HCT116 (cell line): ENCODE results near the gene TUBA4A. TPM values are rescaled to one million over a fixed set of nuclear protein-coding genes. Genes with fewer than 3 reads are reported as not detected.

Source experiments
- ATAC-seq: fragments of 200-7000 bp; cut with Tn5 transposase; 2 replicates; pipeline ENCODE4 v1.9.1; 2020; ENCODE audit warnings: mild to moderate bottlenecking, moderate library complexity
- BruUV-seq: library from RNA; stranded (reverse); fragments of 400-500 nt; replicated peaks from 2 replicates; lab custom pipeline; 2021; lab: Mats Ljungman, UMichigan
- CTCF ChIA-PET: fragments of 300-600 bp; sonication (Branson Sonifier 250); formaldehyde crosslinking; loops from one replicate; lab custom pipeline; 2021; ENCODE audit warnings: antibody characterized with exemption; lab: Charles Lee
- POLR2A ChIA-PET: fragments of 300-600, 350-600 bp; sonication (Branson Sonifier 250); formaldehyde crosslinking; loops from one replicate; lab custom pipeline; 2021; ENCODE audit warnings: antibody characterized with exemption; lab: Charles Lee
- RAD21 ChIA-PET, 2 experiments: fragments of 300-600 bp; sonication (Branson Sonifier 250); formaldehyde crosslinking; loops; one replicate each; lab custom pipeline; 2023; ENCODE audit warnings: low total read pairs in 2 of 2; ENCODE audit not compliant: uncharacterized antibody in 2 of 2, unreplicated experiment in 2 of 2, low non-redundant PET in 1 of 2; lab: Charles Lee
- DNase-seq: peaks from one replicate; pipeline ENCODE4 v3.0.0-alpha.2; 2010; ENCODE audit warnings: low read depth, low spot score
- H2AFZ ChIP-seq: fragments of 200-600 bp; shearing (Covaris generic), sonication (generic); 2 replicates; pipeline ENCODE4 v1.6.1; 2017; ENCODE audit warnings: low read depth, mixed run types, mixed read lengths, antibody characterized with exemption, low read length; ENCODE audit not compliant: poor library complexity, severe bottlenecking
- H3K27ac ChIP-seq: 2 replicates; pipeline ENCODE4 v1.5.1; 2012; ENCODE audit warnings: low read depth, low read length
- H3K27me3 ChIP-seq: fragments of 200-600 bp; sonication (generic); 2 replicates; pipeline ENCODE4 v1.6.1; 2016; ENCODE audit warnings: mixed run types, low read length, mixed read lengths; ENCODE audit not compliant: insufficient read depth
- H3K36me3 ChIP-seq, 2 experiments: fragments of 200-500 bp in 1 of 2; fragments of 200-600 bp in 1 of 2; sonication (Bioruptor generic) in 1 of 2; sonication (generic) in 1 of 2; 2 replicates each; pipeline versions ENCODE4 v1.5.1 to v1.6.1; 2014 to 2016; ENCODE audit warnings: low read length in 2 of 2, inconsistent platforms in 1 of 2, mixed read lengths in 1 of 2, mixed run types in 1 of 2; ENCODE audit not compliant: insufficient read depth in 2 of 2, control insufficient read depth in 1 of 2
- H3K4me1 ChIP-seq, 2 experiments: fragments of 200-600 bp in 1 of 2; sonication (generic) in 1 of 2; 2 replicates each; pipeline versions ENCODE4 v1.5.1 to v1.6.1; 2012 to 2017; ENCODE audit warnings: low read length in 2 of 2, inconsistent platforms in 1 of 2, mild to moderate bottlenecking in 1 of 2, mixed read lengths in 1 of 2, mixed run types in 1 of 2, moderate library complexity in 1 of 2; ENCODE audit not compliant: insufficient read depth in 2 of 2, control insufficient read depth in 1 of 2
- H3K4me2 ChIP-seq: fragments of 200-600 bp; sonication (generic); 2 replicates; pipeline ENCODE4 v1.6.1; 2017; ENCODE audit warnings: mixed run types, low read length, mixed read lengths
- H3K4me3 ChIP-seq, 2 experiments: fragments of 200-600 bp in 1 of 2; sonication (generic) in 1 of 2; replicated peaks in 1 of 2; 2 replicates each; pipeline ENCODE4 v1.5.1; 2011 to 2016; ENCODE audit warnings: low read length in 2 of 2, control low read depth in 1 of 2, low read depth in 1 of 2, mild to moderate bottlenecking in 1 of 2, mixed read lengths in 1 of 2, mixed run types in 1 of 2
- H3K79me2 ChIP-seq: fragments of 200-600 bp; sonication (generic); 2 replicates; pipeline ENCODE4 v1.6.1; 2017; ENCODE audit warnings: mild to moderate bottlenecking, mixed run types, low read length, moderate library complexity, mixed read lengths; ENCODE audit not compliant: insufficient read depth
- H3K9ac ChIP-seq: fragments of 200-600 bp; sonication (generic); 2 replicates; pipeline ENCODE4 v1.6.1; 2016; ENCODE audit warnings: low read length, mixed read lengths
- H3K9me2 ChIP-seq: fragments of 200-600 bp; sonication (generic), shearing (Covaris generic); 2 replicates; pipeline ENCODE4 v1.6.1; 2017; ENCODE audit warnings: mixed run types, mild to moderate bottlenecking, moderate library complexity; ENCODE audit not compliant: insufficient read depth
- H3K9me3 ChIP-seq, 2 experiments: fragments of 200-500 bp in 1 of 2; fragments of 200-600 bp in 1 of 2; sonication (Bioruptor generic) in 1 of 2; sonication (generic) in 1 of 2; 2 replicates each; pipeline ENCODE4 v1.6.1; 2014 to 2017; ENCODE audit warnings: low read length in 2 of 2, mixed read lengths in 2 of 2, inconsistent platforms in 1 of 2, low read depth in 1 of 2, mild to moderate bottlenecking in 1 of 2, mixed run types in 1 of 2, moderate library complexity in 1 of 2; ENCODE audit not compliant: control insufficient read depth in 1 of 2, insufficient read depth in 1 of 2
- H4K20me1 ChIP-seq: fragments of 200-600 bp; sonication (generic), shearing (Covaris generic); 2 replicates; pipeline ENCODE4 v1.6.1; 2017; ENCODE audit warnings: mixed run types, mild to moderate bottlenecking, moderate library complexity; ENCODE audit not compliant: insufficient read depth
- ATF3 ChIP-seq: IDR thresholded peaks from 2 replicates; pipeline ENCODE4 v1.6.1; 2012
- CBX3 ChIP-seq: IDR thresholded peaks from 2 replicates; pipeline ENCODE4 v1.6.1; 2012; ENCODE audit warnings: low read depth
- CEBPB ChIP-seq: IDR thresholded peaks from 2 replicates; pipeline ENCODE4 v1.6.1; 2012; ENCODE audit warnings: low read depth
- CTCF ChIP-seq, 3 experiments: fragments of 200-600 bp in 1 of 3; sonication (generic) in 1 of 3; IDR thresholded peaks in 2 of 3; conservative IDR thresholded peaks in 1 of 3; 2 replicates each; pipeline ENCODE4 v1.5.1; 2012 to 2017; ENCODE audit warnings: low read depth in 2 of 3, low read length in 2 of 3, antibody characterized with exemption in 1 of 3, borderline replicate concordance in 1 of 3, control low read depth in 1 of 3, mild to moderate bottlenecking in 1 of 3, mixed read lengths in 1 of 3, mixed run types in 1 of 3, moderate library complexity in 1 of 3; ENCODE audit not compliant: insufficient read depth in 1 of 3
- ELF1 ChIP-seq: IDR thresholded peaks from 2 replicates; pipeline ENCODE4 v1.6.1; 2012; ENCODE audit warnings: low read depth, borderline replicate concordance
- EZH2phosphoT487 ChIP-seq: fragments of 200-600 bp; IDR thresholded peaks from 2 replicates; pipeline ENCODE4 v1.6.1; 2018; ENCODE audit warnings: antibody characterized with exemption, borderline replicate concordance
- JUND ChIP-seq: IDR thresholded peaks from 2 replicates; pipeline ENCODE4 v1.6.1; 2012
- POLR2A ChIP-seq: IDR thresholded peaks from 2 replicates; pipeline ENCODE4 v1.7.0; 2011; ENCODE audit warnings: borderline replicate concordance; ENCODE audit not compliant: insufficient read depth, insufficient read length; ENCODE audit errors: extremely low read depth
- POLR2AphosphoS5 ChIP-seq: IDR thresholded peaks from 2 replicates; pipeline ENCODE4 v1.6.1; 2011; ENCODE audit warnings: mild to moderate bottlenecking, low read depth, low read length, moderate library complexity
- RAD21 ChIP-seq: IDR thresholded peaks from 2 replicates; pipeline ENCODE4 v1.6.1; 2012; ENCODE audit warnings: low read depth, mild to moderate bottlenecking
- SIN3A ChIP-seq: IDR thresholded peaks from 2 replicates; pipeline ENCODE4 v1.6.1; 2012; ENCODE audit warnings: low read depth
- SP1 ChIP-seq: IDR thresholded peaks from 2 replicates; pipeline ENCODE4 v1.6.1; 2012; ENCODE audit warnings: low read depth
- SRF ChIP-seq: IDR thresholded peaks from 2 replicates; pipeline ENCODE4 v1.6.1; 2012; ENCODE audit warnings: low read depth
- YY1 ChIP-seq: IDR thresholded peaks from 2 replicates; pipeline ENCODE4 v1.6.1; 2011; ENCODE audit warnings: low read length, low read depth, moderate library complexity, mild to moderate bottlenecking; ENCODE audit not compliant: insufficient replicate concordance; ENCODE audit errors: extremely low read depth
- ZFX ChIP-seq: fragments of 450-650 bp; IDR thresholded peaks from 2 replicates; pipeline ENCODE4 v1.6.1; 2017
- ZNF274 ChIP-seq: fragments of 200-500 bp; sonication (Bioruptor generic); IDR thresholded peaks from 2 replicates; pipeline ENCODE4 v1.6.1; 2014; ENCODE audit warnings: mild to moderate bottlenecking, low read depth, low read length, inconsistent platforms
- intact Hi-C: fragments of 100-400 bp; cut with micrococcal nuclease; formaldehyde crosslinking; loops from 2 replicates; pipeline ENCODE4 v1.10.0; 2022
- total RNA-seq: library from RNA; stranded (reverse); gene quantifications from one replicate; pipeline ENCODE4 v1.2.1, GENCODE V29; 2021; ENCODE audit not compliant: unreplicated experiment
- TF ChIP-seq, protein P1 (sequence below): IDR thresholded peaks from 2 replicates; pipeline ENCODE4 v1.6.1; 2012
- TF ChIP-seq, protein P2 (sequence below): IDR thresholded peaks from 2 replicates; pipeline ENCODE4 v1.6.1; 2011; ENCODE audit warnings: mild to moderate bottlenecking, low read length, moderate library complexity; ENCODE audit not compliant: insufficient replicate concordance; ENCODE audit errors: extremely low read depth

The TUBA4A gene
- total RNA-seq, 1 experiment from 2014 or later: 32.7 TPM

DNA sequence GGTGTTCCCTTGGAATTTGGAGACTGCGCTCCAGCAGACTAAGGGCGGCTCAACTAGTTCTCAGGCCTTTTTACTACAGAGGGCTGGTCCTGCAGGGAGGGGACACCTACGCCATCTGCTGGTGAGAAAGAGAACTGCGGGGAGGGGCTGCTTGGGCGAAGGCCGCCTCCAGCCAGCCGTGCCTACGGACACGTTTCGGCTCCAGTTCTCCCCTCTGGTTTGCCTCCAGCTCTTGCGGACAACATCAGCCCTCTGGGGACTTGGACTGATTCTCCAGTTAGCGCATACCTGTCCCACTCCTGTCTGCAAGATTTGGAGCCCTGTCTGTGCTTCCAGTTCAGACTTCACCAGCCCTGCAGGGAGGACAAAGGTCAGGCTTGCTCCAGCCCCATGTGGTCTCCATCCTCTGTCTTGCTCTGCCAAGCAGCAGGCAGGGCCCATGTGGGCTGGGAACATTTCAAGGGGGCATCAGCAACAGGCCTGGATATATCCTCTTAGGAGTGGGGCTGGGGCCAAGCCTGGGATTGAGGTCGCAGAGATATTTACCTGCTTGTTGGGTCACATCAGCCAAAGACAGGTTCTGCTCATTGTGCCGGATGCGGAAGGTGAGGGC lies 45.1 kb upstream of the TUBA4A start:
- Histone ChIP-seq H3K27ac (peak overlapping the region; percentile 2; the same call in 1 of the 2 replicates), H2AFZ (no peak overlapping the region), H3K9me2 (no peaks in the 10 kb centered on the region), H4K20me1 (no peaks in the 10 kb centered on the region), H3K36me3 (no peaks in the 10 kb centered on the region), H3K4me3 (peak overlapping the region in 1 of 2 experiments; percentile 20; a peak in 1 of 4 replicates), H3K27me3 (peaks cover 36% of the 10 kb centered on the region), H3K9ac (no peak overlapping the region), H3K4me1 (peaks cover 3 to 17% of the 10 kb centered on the region in 2 experiments; a peak in 3 of 4 replicates), H3K4me2 (peak overlapping the region; percentile 61), H3K79me2 (no peaks in the 10 kb centered on the region), H3K9me3 (no peaks in the 10 kb centered on the region)
- ATAC-seq: peak; percentile 73
- no TSS peak for BruUV-seq
- intact Hi-C loops: loop anchor here (1.0 to 5.0 kb wide), 3 partner anchors 72 to 242 kb away; partner anchors contain the start of genes ANKZF1, ATG9A and NHEJ1
- DNase-seq: peak; percentile 60
- ChIA-PET RAD21 (no interaction called here), CTCF (interaction anchor here (0.9 to 1.8 kb wide), 6 partner anchors 9 to 231 kb away, joined by 3 read pairs; partner anchors contain the start of genes DNAJB2 and DNPEP), POLR2A (no interaction called here)
- TF ChIP-seq SIN3A (no peak), RAD21 (peak; percentile 91), ELF1 (no peak), CBX3 (no peak), POLR2A (no peak), ZNF274 (no peak), YY1 (no peak), ATF3 (no peak), EZH2phosphoT487 (no peak), SP1 (no peak), ZFX (no peak), SRF (no peak), CTCF (IDR thresholded peaks at IDR 0.05 in 2 of 3, conservative IDR thresholded peaks at IDR 0.05 in 1 of 3; ENCODE audit: borderline replicate concordance in 1 of 3, insufficient read depth in 1 of 3, low read depth in 2 of 3, low read length in 2 of 3) (peak; percentile 90 to 98 (median 94)), POLR2AphosphoS5 (peak; percentile 30; the same call in 1 of the 2 replicates), CEBPB (no peak), JUND (no peak)
- TF ChIP-seq, protein P1, sequence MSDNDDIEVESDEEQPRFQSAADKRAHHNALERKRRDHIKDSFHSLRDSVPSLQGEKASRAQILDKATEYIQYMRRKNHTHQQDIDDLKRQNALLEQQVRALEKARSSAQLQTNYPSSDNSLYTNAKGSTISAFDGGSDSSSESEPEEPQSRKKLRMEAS: no peak
- TF ChIP-seq, protein P2, sequence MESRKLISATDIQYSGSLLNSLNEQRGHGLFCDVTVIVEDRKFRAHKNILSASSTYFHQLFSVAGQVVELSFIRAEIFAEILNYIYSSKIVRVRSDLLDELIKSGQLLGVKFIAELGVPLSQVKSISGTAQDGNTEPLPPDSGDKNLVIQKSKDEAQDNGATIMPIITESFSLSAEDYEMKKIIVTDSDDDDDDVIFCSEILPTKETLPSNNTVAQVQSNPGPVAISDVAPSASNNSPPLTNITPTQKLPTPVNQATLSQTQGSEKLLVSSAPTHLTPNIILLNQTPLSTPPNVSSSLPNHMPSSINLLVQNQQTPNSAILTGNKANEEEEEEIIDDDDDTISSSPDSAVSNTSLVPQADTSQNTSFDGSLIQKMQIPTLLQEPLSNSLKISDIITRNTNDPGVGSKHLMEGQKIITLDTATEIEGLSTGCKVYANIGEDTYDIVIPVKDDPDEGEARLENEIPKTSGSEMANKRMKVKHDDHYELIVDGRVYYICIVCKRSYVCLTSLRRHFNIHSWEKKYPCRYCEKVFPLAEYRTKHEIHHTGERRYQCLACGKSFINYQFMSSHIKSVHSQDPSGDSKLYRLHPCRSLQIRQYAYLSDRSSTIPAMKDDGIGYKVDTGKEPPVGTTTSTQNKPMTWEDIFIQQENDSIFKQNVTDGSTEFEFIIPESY: no peak
